ENCODE data around the gene LRRN2.

DNA sequence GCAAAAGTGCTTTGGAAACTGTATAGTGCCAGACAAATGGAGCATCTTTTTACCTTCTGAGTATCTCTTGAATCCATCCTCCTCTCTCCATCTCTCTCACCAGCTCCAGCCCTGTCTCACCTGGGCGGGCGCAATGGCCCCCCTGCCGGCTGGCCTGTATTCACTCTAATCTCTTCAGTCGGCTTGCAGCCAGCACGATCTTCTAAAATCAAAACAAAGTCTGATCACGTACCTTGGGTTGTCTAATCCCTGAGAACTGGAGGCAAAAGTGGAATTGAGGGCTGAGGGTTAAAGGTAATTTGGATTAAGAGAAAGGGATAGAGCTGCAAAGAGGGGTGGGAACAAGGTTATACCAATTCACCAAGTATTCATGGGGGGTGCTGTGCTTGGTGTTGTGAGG lies 46.0 kb upstream of the LRRN2 start:
- TF ChIP-seq EZH2 (IDR thresholded peaks at IDR 0.05; ENCODE audit: low read length, missing control alignments), result no peak
- TF ChIP-seq, protein P1, sequence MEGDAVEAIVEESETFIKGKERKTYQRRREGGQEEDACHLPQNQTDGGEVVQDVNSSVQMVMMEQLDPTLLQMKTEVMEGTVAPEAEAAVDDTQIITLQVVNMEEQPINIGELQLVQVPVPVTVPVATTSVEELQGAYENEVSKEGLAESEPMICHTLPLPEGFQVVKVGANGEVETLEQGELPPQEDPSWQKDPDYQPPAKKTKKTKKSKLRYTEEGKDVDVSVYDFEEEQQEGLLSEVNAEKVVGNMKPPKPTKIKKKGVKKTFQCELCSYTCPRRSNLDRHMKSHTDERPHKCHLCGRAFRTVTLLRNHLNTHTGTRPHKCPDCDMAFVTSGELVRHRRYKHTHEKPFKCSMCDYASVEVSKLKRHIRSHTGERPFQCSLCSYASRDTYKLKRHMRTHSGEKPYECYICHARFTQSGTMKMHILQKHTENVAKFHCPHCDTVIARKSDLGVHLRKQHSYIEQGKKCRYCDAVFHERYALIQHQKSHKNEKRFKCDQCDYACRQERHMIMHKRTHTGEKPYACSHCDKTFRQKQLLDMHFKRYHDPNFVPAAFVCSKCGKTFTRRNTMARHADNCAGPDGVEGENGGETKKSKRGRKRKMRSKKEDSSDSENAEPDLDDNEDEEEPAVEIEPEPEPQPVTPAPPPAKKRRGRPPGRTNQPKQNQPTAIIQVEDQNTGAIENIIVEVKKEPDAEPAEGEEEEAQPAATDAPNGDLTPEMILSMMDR (conservative IDR thresholded peaks at IDR 0.05 in 1 of 2, IDR thresholded peaks at IDR 0.05 in 1 of 2; ENCODE audit: low read depth in 1 of 2, low read length in 2 of 2), result no peak
